Mononuclear cell (primary cell): ENCODE measurements around the gene CEP170. TPM values are rescaled to one million over a fixed set of nuclear protein-coding genes. Genes with fewer than 3 reads are reported as not detected.

Experiments
- H3K27me3 ChIP-seq: 2 replicates; pipeline ENCODE4 v1.6.0; 2011; ENCODE audit warnings: low read length, control low read depth; ENCODE audit not compliant: insufficient read depth
- H3K4me1 ChIP-seq: 2 replicates; pipeline ENCODE4 v1.5.1; 2011; ENCODE audit warnings: mild to moderate bottlenecking, low read length, control low read depth; ENCODE audit not compliant: insufficient read depth
- H3K4me3 ChIP-seq: 2 replicates; pipeline ENCODE4 v1.5.1; 2011; ENCODE audit warnings: mild to moderate bottlenecking, low read length, moderate library complexity
- H3K9me3 ChIP-seq: 2 replicates; pipeline ENCODE4 v1.5.1; 2011; ENCODE audit warnings: low read depth, mild to moderate bottlenecking, control low read depth, low read length
- total RNA-seq: library from RNA; depleted of rRNA; stranded (reverse); fragments of >200 nt; gene quantifications from one replicate; pipeline ENCODE4 v1.2.3, GENCODE V29; 2012

CEP170 gene
- 50.8 TPM for total RNA-seq

DNA sequence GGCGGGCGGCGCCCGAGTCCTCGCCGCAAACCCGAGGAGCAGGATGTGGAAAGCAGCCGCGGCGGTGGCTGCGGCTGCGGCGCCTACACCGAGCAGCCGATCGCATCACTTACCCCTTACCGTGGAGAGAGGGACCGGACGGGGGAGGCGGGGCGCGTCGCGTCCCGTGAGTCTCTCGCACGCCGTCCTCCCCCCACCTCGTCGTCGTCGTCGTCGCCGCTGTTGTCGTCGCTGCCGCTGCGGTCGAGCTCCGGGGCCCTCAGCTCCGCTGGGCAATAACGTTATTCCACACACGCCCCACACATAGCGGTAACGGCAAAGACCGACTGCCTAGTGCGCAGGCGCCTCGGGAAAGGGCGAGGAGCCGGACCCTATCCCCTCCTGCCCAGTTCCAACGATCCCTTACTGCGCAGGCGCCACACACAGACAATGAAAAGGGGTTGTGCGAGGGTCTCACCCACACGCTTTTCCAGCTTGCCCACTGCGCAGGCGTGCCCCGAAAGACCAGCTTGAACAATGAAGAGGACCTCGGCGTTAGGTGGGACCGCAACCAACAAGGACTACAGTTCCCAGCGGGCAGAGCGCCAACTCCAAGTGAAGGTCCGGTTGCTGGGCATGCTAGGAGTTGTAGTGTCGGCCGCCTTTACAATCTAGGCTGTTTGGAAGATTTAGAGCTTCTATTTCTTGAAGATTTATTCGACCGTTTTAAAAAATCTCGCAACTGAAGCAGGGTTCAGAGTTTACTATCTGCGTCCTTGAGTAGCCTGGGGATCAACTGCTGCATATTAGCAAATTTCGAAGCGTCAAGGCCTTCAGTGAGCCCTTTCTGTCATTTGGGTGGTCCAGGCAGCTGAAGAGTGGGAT lies at the start of gene CEP170:
Gene CEP170 (minus strand): TSS at position 355 of the 864 bp plus-strand sequence. CDS start 30,001 bp downstream, outside the sequence.
- Histone ChIP-seq H3K27me3 (no peaks in the 10 kb centered on the region), H3K4me1 (peaks cover 20% of the 10 kb centered on the region), H3K4me3 (peak within 1 kb of the TSS; percentile 87), H3K9me3 (no peaks in the 10 kb centered on the region)

DNA sequence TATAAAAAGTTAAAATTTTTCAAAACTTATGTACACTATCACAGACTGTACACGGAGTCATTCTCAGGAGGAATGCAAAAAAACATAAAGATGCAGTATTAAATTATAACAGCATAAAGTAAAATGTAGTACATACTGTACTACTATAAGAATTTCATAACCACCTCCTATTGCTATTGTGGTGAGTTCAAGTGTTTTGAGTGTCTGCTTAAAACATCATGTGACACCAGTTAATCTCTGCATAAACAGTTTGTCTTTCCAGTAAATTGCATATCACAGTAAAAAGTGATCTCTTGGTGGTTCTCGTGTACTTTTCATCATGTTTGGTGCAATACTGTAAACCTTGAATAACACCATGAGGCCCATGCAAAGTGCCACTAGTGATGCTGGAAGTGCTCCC lies 46.0 kb upstream of the CEP170 start:
- no peak overlapping the region for H3K4me3 ChIP-seq
- H3K9me3 ChIP-seq = peaks cover 7% of the 10 kb centered on the region
- no peaks in the 10 kb centered on the region for H3K27me3 ChIP-seq
- H3K4me1 ChIP-seq = no peaks in the 10 kb centered on the region

DNA sequence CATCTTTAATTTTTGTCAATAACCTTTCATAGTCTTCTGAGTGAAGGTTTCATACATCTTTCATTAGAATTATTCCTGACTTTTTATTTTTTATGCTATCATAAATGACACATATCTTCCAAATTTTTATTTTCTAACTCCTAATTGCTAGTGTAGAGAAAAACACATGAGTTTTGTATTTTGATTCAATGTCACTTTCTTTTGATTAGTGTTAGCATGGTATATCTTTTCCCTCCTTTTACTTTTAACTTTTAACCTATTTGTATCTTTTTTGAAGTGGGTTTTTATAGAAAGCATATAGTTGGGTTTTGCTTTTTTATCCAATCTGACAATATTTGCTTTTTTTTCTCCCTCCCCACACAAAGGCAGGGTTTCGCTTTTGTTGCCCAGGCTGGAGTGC lies 44.0 kb upstream of the CEP170 start:
- H3K9me3 ChIP-seq = peaks cover 7% of the 10 kb centered on the region
- no peak overlapping the region for H3K4me3 ChIP-seq
- H3K27me3 ChIP-seq = no peaks in the 10 kb centered on the region
- no peaks in the 10 kb centered on the region for H3K4me1 ChIP-seq

DNA sequence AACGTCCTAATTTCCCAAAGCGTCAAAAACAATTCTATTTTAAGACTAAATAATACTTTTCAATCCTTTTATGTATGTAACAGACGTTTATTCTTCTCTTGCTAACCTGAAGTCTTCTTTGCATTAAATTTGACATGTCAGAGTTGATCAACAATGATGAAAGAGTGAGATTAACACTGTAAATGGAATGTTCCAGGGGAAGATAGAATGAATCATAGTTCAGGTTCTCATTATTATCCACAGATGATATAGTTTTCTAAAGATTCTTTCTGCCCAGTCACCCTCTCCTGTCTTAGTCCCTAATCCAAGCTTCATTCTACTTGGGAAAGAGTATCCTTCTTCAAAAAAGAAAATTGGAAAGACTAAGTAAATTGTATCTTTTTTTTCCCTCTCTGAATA lies 39.6 kb upstream of the CEP170 start:
- no peak overlapping the region for H3K4me3 ChIP-seq
- no peaks in the 10 kb centered on the region for H3K4me1 ChIP-seq
- no peaks in the 10 kb centered on the region for H3K27me3 ChIP-seq
- H3K9me3 ChIP-seq = peaks cover 5% of the 10 kb centered on the region

DNA sequence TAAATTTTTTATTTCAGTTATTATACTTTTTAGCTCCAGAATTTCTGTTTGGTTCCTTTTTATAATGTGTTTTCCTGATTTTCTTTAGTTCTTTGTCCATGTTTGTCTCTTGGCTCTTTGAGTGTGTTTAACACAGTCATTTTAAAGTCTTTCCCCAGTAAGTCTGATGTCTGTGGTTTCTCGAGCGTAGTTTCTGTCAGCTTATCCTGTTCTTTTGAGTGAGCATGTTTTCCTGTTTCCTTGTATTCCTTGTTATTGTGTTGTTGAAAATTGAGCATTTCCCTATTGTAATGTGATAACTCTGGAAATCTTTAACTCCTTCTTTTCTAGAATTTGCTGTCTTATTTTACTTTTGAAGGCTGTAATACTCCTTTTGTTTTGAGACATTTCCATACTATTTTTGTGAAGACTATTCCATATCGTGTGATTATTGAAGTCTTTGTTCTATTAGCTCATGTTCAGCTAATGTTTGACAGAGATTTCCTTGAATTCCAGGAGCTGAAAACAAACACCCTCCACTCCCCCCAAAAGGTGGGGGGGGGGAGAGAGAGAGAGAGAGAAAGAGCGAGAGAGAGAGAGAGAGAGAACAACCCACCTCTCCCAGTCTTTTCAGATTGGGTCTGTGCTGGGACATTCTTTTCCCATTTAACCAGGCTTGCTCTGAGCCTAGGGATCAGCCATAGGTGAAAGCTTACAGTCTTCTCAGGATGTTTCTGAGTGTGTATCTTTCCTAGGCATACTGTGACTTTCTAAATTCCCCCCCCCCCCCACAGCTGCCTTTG lies 39.1 kb upstream of the CEP170 start:
- H3K27me3 ChIP-seq = no peaks in the 10 kb centered on the region
- no peak overlapping the region for H3K4me3 ChIP-seq
- peaks cover 2% of the 10 kb centered on the region for H3K4me1 ChIP-seq
- peaks cover 5% of the 10 kb centered on the region for H3K9me3 ChIP-seq

DNA sequence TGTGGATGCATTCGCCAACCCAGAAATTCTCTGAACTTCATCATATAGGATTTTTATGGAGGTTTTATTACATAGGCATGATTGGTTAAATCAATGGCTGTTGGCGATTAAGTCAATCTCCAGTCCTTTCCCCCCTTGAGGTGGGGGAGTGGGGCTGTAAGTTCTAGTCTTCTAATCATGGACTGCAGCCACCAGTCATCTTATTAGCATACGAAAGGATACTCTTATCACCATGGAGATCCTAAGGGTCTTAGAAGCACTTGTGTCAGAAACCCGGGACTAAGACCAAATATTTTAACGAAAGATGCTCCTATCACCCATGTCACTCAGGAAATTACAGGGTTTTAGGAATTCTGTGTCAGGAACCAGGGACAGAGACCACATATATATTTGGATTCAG lies 37.0 kb upstream of the CEP170 start:
- H3K27me3 ChIP-seq = no peaks in the 10 kb centered on the region
- peaks cover 5% of the 10 kb centered on the region for H3K9me3 ChIP-seq
- no peak overlapping the region for H3K4me3 ChIP-seq
- peaks cover 17% of the 10 kb centered on the region for H3K4me1 ChIP-seq

DNA sequence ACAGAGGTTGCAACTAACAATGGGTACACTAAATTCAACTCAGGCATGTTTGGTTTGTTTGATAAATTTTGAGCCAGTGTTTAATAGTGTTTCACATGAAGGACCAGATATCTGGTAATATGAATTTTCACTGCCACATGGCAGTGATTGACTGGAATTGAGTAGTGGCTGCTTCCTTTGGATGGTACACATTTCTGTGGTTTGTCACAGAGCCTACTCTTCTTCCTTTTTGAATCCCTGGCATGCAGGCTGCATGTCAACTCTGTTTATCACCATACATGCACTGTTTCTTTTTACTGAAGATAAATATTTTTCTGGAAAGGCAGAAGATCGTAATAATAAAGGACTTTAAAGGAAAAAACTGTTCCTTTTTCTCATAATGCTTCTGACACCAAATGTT lies 36.2 kb upstream of the CEP170 start:
- H3K4me1 ChIP-seq = peaks cover 25% of the 10 kb centered on the region
- H3K9me3 ChIP-seq = peaks cover 5% of the 10 kb centered on the region
- H3K4me3 ChIP-seq = no peak overlapping the region
- no peaks in the 10 kb centered on the region for H3K27me3 ChIP-seq

DNA sequence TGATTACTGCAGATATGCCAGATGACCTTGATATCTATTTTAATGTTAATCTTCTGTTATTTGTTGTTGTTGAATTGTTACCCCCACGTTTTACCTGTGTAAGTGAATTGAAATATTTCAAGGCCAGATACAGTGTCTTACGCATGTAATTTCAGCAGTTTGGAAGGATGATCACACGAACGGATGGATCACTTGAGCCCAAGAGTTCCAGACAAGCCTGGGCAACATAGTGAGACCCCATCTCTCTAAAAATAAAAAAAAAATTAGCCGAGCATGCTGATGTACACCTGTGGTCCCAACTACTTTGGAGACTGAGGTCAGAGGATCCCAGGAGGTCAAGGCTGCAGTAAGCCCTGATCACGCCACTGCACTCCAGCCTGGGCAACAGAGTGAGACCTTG lies 33.0 kb upstream of the CEP170 start:
- H3K27me3 ChIP-seq = no peaks in the 10 kb centered on the region
- no peaks in the 10 kb centered on the region for H3K9me3 ChIP-seq
- H3K4me1 ChIP-seq = peaks cover 46% of the 10 kb centered on the region
- H3K4me3 ChIP-seq = no peak overlapping the region

DNA sequence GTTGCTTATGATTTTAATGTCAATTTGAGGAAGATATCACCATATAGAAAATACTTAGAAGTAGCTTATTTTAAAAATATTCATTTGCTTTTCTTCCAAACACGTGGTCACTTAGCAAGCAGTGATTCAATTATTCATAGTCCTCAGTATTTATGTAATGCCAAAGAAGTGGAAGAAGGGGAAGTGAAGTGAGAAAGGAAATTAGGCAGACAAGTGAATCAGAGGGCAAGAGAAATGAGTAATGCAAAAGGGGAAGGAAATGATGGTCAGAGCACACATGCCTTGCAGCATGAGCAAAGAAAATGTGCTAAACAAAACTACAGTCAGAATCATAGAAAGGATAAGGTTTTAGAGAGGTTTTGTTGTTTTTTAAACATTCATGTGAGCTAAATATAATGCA lies 32.6 kb upstream of the CEP170 start:
- no peaks in the 10 kb centered on the region for H3K9me3 ChIP-seq
- no peak overlapping the region for H3K4me3 ChIP-seq
- no peaks in the 10 kb centered on the region for H3K27me3 ChIP-seq
- peaks cover 46% of the 10 kb centered on the region for H3K4me1 ChIP-seq

DNA sequence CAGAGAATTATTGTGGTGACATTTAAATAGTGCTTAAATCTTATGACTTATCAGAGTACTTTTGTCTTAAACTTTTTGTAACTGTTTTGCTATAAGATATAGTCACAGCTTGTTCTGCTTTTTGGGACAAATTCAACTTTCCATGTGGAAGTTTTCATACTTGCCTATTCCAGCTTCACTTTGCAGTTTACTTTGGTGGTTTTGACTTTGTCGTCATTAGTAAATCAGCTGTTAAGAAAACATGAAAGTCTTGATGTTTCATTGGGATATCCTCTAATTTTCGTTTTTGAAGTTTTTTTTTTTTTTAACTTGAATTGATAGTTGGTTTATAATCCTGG lies 32.0 kb upstream of the CEP170 start:
- no peaks in the 10 kb centered on the region for H3K9me3 ChIP-seq
- H3K4me3 ChIP-seq = no peak overlapping the region
- no peaks in the 10 kb centered on the region for H3K27me3 ChIP-seq
- peaks cover 46% of the 10 kb centered on the region for H3K4me1 ChIP-seq

DNA sequence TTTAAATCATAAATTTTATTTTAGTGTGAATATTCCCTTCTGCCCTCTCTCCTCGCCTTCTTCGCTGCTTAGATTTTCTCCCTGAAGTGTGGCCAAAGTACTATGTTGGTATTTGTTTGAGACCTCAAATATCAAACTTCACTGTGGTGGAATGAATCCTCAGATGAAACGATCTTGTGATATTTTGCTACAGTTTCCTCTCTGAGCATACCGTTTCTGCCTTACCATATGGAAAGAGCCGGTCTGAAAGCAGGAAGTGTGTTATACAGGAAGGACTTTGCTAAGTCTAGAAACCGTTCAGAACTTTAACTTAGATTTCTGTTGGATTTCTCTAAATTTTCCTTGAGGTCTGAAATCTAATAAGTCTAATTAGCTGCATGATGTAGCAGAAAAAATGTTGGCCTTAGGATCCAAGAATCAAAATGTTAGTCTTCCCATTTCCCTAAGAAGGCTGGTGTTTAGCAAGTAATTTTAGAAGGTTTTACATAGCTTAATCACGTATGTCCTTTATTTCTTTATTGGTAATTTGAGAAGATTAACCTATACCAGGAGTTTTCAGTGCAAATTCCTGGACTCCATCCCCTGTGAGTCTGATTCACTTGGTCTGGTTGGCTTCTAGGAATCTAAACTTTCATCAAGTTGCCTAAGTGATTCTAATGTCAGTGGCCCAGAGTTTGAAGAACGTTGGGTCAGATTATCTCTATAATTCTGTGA lies 31.5 kb upstream of the CEP170 start:
- H3K27me3 ChIP-seq = no peaks in the 10 kb centered on the region
- H3K4me3 ChIP-seq = no peak overlapping the region
- H3K9me3 ChIP-seq = no peaks in the 10 kb centered on the region
- H3K4me1 ChIP-seq = peaks cover 46% of the 10 kb centered on the region

DNA sequence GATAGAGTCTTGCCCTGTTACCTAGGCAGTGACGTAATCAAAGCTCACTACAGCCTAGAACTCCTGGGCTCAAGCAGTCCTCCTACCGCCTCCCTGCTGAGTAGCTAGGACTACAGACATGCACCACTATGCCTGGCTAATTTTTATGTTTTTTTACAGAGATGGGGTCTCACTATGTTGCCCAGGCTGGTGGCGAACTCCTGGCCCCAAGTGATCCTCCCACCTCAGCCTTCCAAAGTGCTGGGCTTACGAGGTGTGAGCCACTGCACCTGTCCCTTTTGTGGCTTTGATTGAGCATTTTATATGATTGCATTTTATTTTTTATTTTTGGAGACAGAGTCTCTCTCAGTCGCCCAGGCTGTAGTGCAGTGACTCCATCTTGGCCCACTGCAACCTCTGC lies 26.6 kb upstream of the CEP170 start:
- H3K4me3 ChIP-seq = no peak overlapping the region
- peaks cover 6% of the 10 kb centered on the region for H3K9me3 ChIP-seq
- H3K4me1 ChIP-seq = peaks cover 24% of the 10 kb centered on the region
- no peaks in the 10 kb centered on the region for H3K27me3 ChIP-seq

DNA sequence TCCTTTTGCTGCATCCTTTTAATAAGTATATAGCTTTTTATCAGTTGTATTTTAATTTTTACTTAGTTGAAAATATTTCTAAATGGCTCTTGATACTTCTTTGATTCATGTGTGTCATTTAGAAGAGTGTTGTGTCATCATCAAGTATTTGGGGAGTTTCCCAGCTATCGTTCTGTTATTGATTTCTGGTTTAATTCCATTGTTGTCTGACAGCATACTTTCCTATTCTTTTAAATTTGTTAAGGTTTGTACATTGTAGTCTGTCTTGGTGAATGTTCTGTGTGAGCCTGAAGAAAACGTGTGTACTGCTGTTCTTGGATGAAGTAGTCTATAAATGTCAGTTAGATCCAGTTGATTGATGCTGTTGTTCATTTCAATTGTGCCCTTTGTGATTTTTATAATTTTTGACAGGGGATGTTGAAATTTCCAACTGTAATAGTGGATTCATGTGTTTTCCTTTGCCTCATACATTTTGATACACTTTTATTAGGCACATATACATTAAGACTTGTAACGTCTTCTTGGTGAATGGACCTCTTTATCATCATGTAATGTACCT lies 25.6 kb upstream of the CEP170 start:
- Histone ChIP-seq H3K9me3 (peaks cover 6% of the 10 kb centered on the region), H3K4me1 (peaks cover 14% of the 10 kb centered on the region), H3K4me3 (no peak overlapping the region), H3K27me3 (no peaks in the 10 kb centered on the region)

DNA sequence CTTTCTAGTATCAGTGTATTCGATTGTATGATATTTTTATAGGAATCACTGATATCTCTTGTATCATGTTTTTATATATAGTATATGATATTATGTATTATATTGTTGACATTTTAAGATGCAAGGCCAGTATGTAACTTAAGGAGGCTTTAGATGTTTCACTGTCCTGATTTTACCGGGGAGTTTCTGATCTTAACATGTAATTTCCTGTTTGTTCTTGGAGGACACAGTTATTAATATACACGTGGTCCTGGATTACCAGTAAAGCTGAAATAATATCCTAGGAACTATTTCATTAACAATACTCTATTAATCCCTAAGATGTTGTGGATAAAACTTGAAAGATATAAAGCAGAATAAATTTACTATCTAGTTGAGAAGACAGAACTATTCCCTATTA lies 20.2 kb upstream of the CEP170 start:
- peaks cover 2% of the 10 kb centered on the region for H3K4me1 ChIP-seq
- no peak overlapping the region for H3K4me3 ChIP-seq
- H3K27me3 ChIP-seq = no peaks in the 10 kb centered on the region
- H3K9me3 ChIP-seq = peaks cover 6% of the 10 kb centered on the region

DNA sequence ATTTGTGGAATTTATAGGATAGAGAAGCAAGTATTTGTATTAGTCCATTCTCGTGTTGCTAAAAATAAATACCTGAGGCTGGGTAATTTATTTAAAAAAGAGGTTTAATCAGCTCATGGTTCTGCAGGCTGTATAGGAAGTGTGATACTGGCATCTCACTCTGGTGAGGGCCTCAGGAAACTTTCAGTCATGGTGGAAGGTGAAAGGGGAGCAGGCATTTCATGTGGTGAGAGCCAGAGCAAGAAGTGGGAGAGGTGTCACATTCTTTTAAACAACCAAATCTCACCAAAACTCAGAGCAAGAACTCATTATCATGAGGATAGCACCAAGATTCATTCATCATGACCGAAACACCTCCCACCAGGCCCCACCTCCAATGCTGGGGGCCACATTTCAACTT lies 18.9 kb upstream of the CEP170 start:
- peaks cover 16% of the 10 kb centered on the region for H3K4me1 ChIP-seq
- H3K27me3 ChIP-seq = no peaks in the 10 kb centered on the region
- peaks cover 6% of the 10 kb centered on the region for H3K9me3 ChIP-seq
- no peak overlapping the region for H3K4me3 ChIP-seq
